HEK293 (cell line): ENCODE data around the gene MRPL18.

Source experiments
- CTCF ChIA-PET: fragments of 350-600 bp; formaldehyde crosslinking; extraction: SDS; loops from one replicate; lab custom pipeline; 2021; ENCODE audit warnings: antibody characterized with exemption; lab: Yijun Ruan, JAX
- POLR2A ChIA-PET: fragments of 300-600 bp; formaldehyde crosslinking; extraction: SDS; loops from one replicate; lab custom pipeline; 2020; ENCODE audit warnings: antibody characterized with exemption, inconsistent platforms; lab: Yijun Ruan, JAX
- H3K27ac ChIP-seq: fragments of 200-500 bp; sonication (Bioruptor generic); 2 replicates; pipeline ENCODE4 v1.5.1; 2014; ENCODE audit warnings: low read depth, low read length, control low read depth, inconsistent platforms; ENCODE audit errors: extremely low read depth
- H3K36me3 ChIP-seq, 2 experiments: fragments of 200-500 bp in 1 of 2; sonication (Bioruptor generic) in 1 of 2; 1 replicate in 1 of 2; 2 replicates in 1 of 2; pipeline ENCODE4 v1.5.1; 2014 to 2017; ENCODE audit warnings: inconsistent platforms in 2 of 2, low read length in 2 of 2; ENCODE audit not compliant: control insufficient read depth in 2 of 2, insufficient read depth in 1 of 2
- H3K4me1 ChIP-seq: fragments of 200-500 bp; sonication (Bioruptor generic); 2 replicates; pipeline ENCODE4 v1.5.1; 2014; ENCODE audit warnings: mild to moderate bottlenecking, low read length, inconsistent platforms; ENCODE audit not compliant: control insufficient read depth, insufficient read depth
- H3K4me3 ChIP-seq: 2 replicates; pipeline ENCODE4 v1.5.1; 2011; ENCODE audit warnings: low read depth, mild to moderate bottlenecking, control low read depth, low read length, moderate library complexity
- H3K9me3 ChIP-seq: fragments of 200-500 bp; sonication (Bioruptor generic); 2 replicates; pipeline ENCODE4 v1.5.1; 2014; ENCODE audit warnings: low read depth, low read length, inconsistent platforms; ENCODE audit not compliant: control insufficient read depth, insufficient read depth
- FEZF1 ChIP-seq: fragments of 450-650 bp; formaldehyde crosslinking; IDR thresholded peaks from 2 replicates; pipeline ENCODE4 v1.5.1; 2016; ENCODE audit warnings: missing biosample characterization, missing genetic modification characterization
- GFI1B ChIP-seq: fragments of 450-650 bp; formaldehyde crosslinking; IDR thresholded peaks from 2 replicates; pipeline ENCODE4 v1.5.1; 2016; ENCODE audit warnings: missing biosample characterization, missing genetic modification characterization
- GLI2 ChIP-seq: fragments of 450-650 bp; formaldehyde crosslinking; IDR thresholded peaks from 2 replicates; pipeline ENCODE4; 2017; ENCODE audit warnings: missing biosample characterization, missing genetic modification characterization, low read depth, borderline replicate concordance
- GLIS1 ChIP-seq: fragments of 450-650 bp; formaldehyde crosslinking; IDR thresholded peaks from 2 replicates; pipeline ENCODE4 v1.5.1; 2016; ENCODE audit warnings: missing biosample characterization, missing genetic modification characterization
- HOXA7 ChIP-seq: sonication (generic); formaldehyde crosslinking; IDR thresholded peaks from 2 replicates; pipeline ENCODE4 v1.8.1; 2022; ENCODE audit warnings: missing genetic modification reagents, borderline replicate concordance
- HOXD13 ChIP-seq: sonication (generic); formaldehyde crosslinking; IDR thresholded peaks from 2 replicates; pipeline ENCODE4 v1.8.0; 2022; ENCODE audit warnings: missing genetic modification reagents, borderline replicate concordance
- SCRT1 ChIP-seq: fragments of 450-650 bp; formaldehyde crosslinking; IDR thresholded peaks from 2 replicates; pipeline ENCODE4 v1.5.1; 2016; ENCODE audit warnings: missing biosample characterization, missing genetic modification characterization, borderline replicate concordance
- ZBTB20 ChIP-seq: fragments of 450-650 bp; formaldehyde crosslinking; IDR thresholded peaks from 2 replicates; pipeline ENCODE4 v1.5.1; 2016; ENCODE audit warnings: missing biosample characterization, missing genetic modification characterization
- ZBTB21 ChIP-seq: fragments of 450-650 bp; formaldehyde crosslinking; IDR thresholded peaks from 2 replicates; pipeline ENCODE4 v1.5.1; 2017; ENCODE audit warnings: missing biosample characterization, missing genetic modification characterization
- ZBTB7A ChIP-seq: fragments of 450-650 bp; formaldehyde crosslinking; IDR thresholded peaks from 2 replicates; pipeline ENCODE4 v1.5.1; 2016; ENCODE audit warnings: low read depth, missing biosample characterization, missing genetic modification characterization
- ZFP3 ChIP-seq: fragments of 450-650 bp; formaldehyde crosslinking; IDR thresholded peaks from 2 replicates; pipeline ENCODE4 v1.5.1; 2016; ENCODE audit warnings: low read depth, missing biosample characterization, missing genetic modification characterization
- ZNF221 ChIP-seq: fragments of 450-650 bp; formaldehyde crosslinking; IDR thresholded peaks from 2 replicates; pipeline ENCODE4 v1.5.1; 2017; ENCODE audit warnings: missing biosample characterization, missing genetic modification characterization, borderline replicate concordance
- ZNF23 ChIP-seq: fragments of 450-650 bp; formaldehyde crosslinking; IDR thresholded peaks from 2 replicates; pipeline ENCODE4 v1.5.1; 2016; ENCODE audit warnings: missing biosample characterization, missing genetic modification characterization, borderline replicate concordance
- ZNF24 ChIP-seq: fragments of 450-650 bp; formaldehyde crosslinking; IDR thresholded peaks from 2 replicates; pipeline ENCODE4 v1.5.1; 2016; ENCODE audit warnings: missing biosample characterization, missing genetic modification characterization
- ZNF394 ChIP-seq: fragments of 450-650 bp; formaldehyde crosslinking; IDR thresholded peaks from 2 replicates; pipeline ENCODE4 v1.5.1; 2016; ENCODE audit warnings: missing biosample characterization, missing genetic modification characterization, mild to moderate bottlenecking, moderate library complexity, borderline replicate concordance
- ZNF416 ChIP-seq: fragments of 450-650 bp; formaldehyde crosslinking; IDR thresholded peaks from 2 replicates; pipeline ENCODE4 v1.5.1; 2016; ENCODE audit warnings: missing biosample characterization, missing genetic modification characterization
- ZNF549 ChIP-seq: fragments of 450-650 bp; IDR thresholded peaks from 2 replicates; pipeline ENCODE4 v1.5.1; 2018; ENCODE audit warnings: missing biosample characterization, missing genetic modification characterization, mild to moderate bottlenecking, inconsistent platforms, moderate library complexity
- ZNF558 ChIP-seq: fragments of 450-650 bp; formaldehyde crosslinking; IDR thresholded peaks from 2 replicates; pipeline ENCODE4 v1.5.1; 2016; ENCODE audit warnings: missing biosample characterization, missing genetic modification characterization
- ZNF585B ChIP-seq: fragments of 450-650 bp; formaldehyde crosslinking; IDR thresholded peaks from 2 replicates; pipeline ENCODE4 v1.5.1; 2016; ENCODE audit warnings: missing biosample characterization, missing genetic modification characterization
- ZNF654 ChIP-seq: fragments of 450-650 bp; formaldehyde crosslinking; IDR thresholded peaks from 2 replicates; pipeline ENCODE4 v1.5.1; 2016; ENCODE audit warnings: low read depth, missing biosample characterization, missing genetic modification characterization
- ZNF660 ChIP-seq: fragments of 450-650 bp; IDR thresholded peaks from 2 replicates; pipeline ENCODE4 v1.5.1; 2018; ENCODE audit warnings: missing biosample characterization, mild to moderate bottlenecking, missing genetic modification characterization
- ZNF701 ChIP-seq: fragments of 450-650 bp; formaldehyde crosslinking; IDR thresholded peaks from 2 replicates; pipeline ENCODE4 v1.5.1; 2016; ENCODE audit warnings: missing biosample characterization, missing genetic modification characterization
- ZNF768 ChIP-seq: fragments of 450-650 bp; formaldehyde crosslinking; IDR thresholded peaks from 2 replicates; pipeline ENCODE4 v1.5.1; 2018; ENCODE audit warnings: missing biosample characterization, mild to moderate bottlenecking, missing genetic modification characterization
- ZNF791 ChIP-seq: fragments of 450-650 bp; formaldehyde crosslinking; IDR thresholded peaks from 2 replicates; pipeline ENCODE4 v1.5.1; 2016; ENCODE audit warnings: missing biosample characterization, missing genetic modification characterization
- ZNF830 ChIP-seq: fragments of 450-650 bp; IDR thresholded peaks from 2 replicates; pipeline ENCODE4 v1.5.0; 2018; ENCODE audit warnings: missing biosample characterization, missing genetic modification characterization, low read depth, mild to moderate bottlenecking, moderate library complexity
- TF ChIP-seq, protein P1 (sequence below): fragments of 450-650 bp; formaldehyde crosslinking; IDR thresholded peaks from 2 replicates; pipeline ENCODE4 v1.5.1; 2016; ENCODE audit warnings: missing biosample characterization, missing genetic modification characterization
- TF ChIP-seq, protein P2 (sequence below): fragments of 450-650 bp; formaldehyde crosslinking; conservative IDR thresholded peaks from 2 replicates; pipeline ENCODE4 v1.5.1; 2016; ENCODE audit warnings: low read depth, missing biosample characterization, missing genetic modification characterization
- TF ChIP-seq, protein P3 (sequence below): fragments of 450-650 bp; IDR thresholded peaks from 2 replicates; pipeline ENCODE4 v1.5.1; 2018; ENCODE audit warnings: missing biosample characterization, mild to moderate bottlenecking, missing genetic modification characterization
- TF ChIP-seq, protein P4 (sequence below): fragments of 450-650 bp; formaldehyde crosslinking; IDR thresholded peaks from 2 replicates; pipeline ENCODE4 v1.5.1; 2017; ENCODE audit warnings: missing biosample characterization, missing genetic modification characterization

The MRPL18 gene

DNA sequence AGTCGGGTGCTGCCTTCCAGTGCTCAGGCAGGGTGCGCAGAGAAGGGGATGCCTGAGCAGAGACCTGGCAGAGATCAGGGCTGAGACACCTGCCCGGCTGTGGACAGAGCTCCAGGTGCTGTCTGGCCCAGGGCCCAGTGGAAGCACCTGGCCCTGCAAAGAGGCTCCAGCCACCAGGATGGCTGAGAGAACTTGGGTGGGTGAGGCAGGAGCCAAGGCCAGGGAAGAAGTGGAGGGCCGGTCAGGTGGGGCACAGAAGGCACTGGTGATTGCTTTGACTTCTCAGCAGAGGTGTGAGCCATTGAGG is 41.1 kb downstream of the MRPL18 start:
- no peak overlapping the region for H3K27ac ChIP-seq
- TF ChIP-seq ZBTB7A (tag by site-specific recombination) = no peak
- TF ChIP-seq, protein P1, sequence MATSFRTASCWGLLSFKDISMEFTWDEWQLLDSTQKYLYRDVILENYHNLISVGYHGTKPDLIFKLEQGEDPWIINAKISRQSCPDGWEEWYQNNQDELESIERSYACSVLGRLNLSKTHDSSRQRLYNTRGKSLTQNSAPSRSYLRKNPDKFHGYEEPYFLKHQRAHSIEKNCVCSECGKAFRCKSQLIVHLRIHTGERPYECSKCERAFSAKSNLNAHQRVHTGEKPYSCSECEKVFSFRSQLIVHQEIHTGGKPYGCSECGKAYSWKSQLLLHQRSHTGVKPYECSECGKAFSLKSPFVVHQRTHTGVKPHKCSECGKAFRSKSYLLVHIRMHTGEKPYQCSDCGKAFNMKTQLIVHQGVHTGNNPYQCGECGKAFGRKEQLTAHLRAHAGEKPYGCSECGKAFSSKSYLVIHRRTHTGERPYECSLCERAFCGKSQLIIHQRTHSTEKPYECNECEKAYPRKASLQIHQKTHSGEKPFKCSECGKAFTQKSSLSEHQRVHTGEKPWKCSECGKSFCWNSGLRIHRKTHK (tag by site-specific recombination) = no peak
- TF ChIP-seq ZBTB21 (tag by site-specific recombination) = no peak
- TF ChIP-seq, protein P2, sequence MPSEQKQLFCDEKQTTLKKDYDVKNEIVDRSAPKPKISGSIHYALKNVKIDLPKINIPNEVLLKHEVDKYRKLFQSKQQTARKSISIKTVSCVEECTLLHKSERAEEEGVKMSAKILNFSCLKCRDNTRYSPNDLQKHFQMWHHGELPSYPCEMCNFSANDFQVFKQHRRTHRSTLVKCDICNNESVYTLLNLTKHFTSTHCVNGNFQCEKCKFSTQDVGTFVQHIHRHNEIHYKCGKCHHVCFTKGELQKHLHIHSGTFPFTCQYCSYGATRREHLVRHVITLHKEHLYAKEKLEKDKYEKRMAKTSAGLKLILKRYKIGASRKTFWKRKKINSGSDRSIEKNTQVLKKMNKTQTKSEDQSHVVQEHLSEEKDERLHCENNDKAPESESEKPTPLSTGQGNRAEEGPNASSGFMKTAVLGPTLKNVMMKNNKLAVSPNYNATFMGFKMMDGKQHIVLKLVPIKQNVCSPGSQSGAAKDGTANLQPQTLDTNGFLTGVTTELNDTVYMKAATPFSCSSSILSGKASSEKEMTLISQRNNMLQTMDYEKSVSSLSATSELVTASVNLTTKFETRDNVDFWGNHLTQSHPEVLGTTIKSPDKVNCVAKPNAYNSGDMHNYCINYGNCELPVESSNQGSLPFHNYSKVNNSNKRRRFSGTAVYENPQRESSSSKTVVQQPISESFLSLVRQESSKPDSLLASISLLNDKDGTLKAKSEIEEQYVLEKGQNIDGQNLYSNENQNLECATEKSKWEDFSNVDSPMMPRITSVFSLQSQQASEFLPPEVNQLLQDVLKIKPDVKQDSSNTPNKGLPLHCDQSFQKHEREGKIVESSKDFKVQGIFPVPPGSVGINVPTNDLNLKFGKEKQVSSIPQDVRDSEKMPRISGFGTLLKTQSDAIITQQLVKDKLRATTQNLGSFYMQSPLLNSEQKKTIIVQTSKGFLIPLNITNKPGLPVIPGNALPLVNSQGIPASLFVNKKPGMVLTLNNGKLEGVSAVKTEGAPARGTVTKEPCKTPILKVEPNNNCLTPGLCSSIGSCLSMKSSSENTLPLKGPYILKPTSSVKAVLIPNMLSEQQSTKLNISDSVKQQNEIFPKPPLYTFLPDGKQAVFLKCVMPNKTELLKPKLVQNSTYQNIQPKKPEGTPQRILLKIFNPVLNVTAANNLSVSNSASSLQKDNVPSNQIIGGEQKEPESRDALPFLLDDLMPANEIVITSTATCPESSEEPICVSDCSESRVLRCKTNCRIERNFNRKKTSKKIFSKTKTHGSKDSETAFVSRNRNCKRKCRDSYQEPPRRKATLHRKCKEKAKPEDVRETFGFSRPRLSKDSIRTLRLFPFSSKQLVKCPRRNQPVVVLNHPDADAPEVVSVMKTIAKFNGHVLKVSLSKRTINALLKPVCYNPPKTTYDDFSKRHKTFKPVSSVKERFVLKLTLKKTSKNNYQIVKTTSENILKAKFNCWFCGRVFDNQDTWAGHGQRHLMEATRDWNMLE (tag by site-specific recombination) = no peak
- no peak for TF ChIP-seq ZNF416 (tag by site-specific recombination)
- TF ChIP-seq SCRT1 (tag by site-specific recombination) = no peak
- no peak for TF ChIP-seq ZNF394 (tag by site-specific recombination)
- TF ChIP-seq, protein P3, sequence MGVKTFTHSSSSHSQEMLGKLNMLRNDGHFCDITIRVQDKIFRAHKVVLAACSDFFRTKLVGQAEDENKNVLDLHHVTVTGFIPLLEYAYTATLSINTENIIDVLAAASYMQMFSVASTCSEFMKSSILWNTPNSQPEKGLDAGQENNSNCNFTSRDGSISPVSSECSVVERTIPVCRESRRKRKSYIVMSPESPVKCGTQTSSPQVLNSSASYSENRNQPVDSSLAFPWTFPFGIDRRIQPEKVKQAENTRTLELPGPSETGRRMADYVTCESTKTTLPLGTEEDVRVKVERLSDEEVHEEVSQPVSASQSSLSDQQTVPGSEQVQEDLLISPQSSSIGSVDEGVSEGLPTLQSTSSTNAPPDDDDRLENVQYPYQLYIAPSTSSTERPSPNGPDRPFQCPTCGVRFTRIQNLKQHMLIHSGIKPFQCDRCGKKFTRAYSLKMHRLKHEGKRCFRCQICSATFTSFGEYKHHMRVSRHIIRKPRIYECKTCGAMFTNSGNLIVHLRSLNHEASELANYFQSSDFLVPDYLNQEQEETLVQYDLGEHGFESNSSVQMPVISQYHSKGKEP = no peak
- TF ChIP-seq ZNF701 (tag by site-specific recombination) = no peak
- no peak for TF ChIP-seq ZNF549
- no peak for TF ChIP-seq ZNF768
- no peak for TF ChIP-seq GLIS1 (tag by site-specific recombination)
- no peak for TF ChIP-seq ZNF654 (tag by site-specific recombination)
- no peak for TF ChIP-seq ZBTB20 (tag by site-specific recombination)
- no peak for TF ChIP-seq ZNF585B (tag by site-specific recombination)
- no peak for TF ChIP-seq ZNF24
- no peak for TF ChIP-seq ZNF830 (tag by site-specific recombination)
- no peak for TF ChIP-seq GLI2 (tag by site-specific recombination)
- H3K4me1 ChIP-seq = no peaks in the 10 kb centered on the region
- no peak overlapping the region for H3K4me3 ChIP-seq
- ChIA-PET CTCF (no interaction called here), POLR2A (no interaction called here)
- H3K36me3 ChIP-seq = no peaks in the 10 kb centered on the region
- no peaks in the 10 kb centered on the region for H3K9me3 ChIP-seq

DNA sequence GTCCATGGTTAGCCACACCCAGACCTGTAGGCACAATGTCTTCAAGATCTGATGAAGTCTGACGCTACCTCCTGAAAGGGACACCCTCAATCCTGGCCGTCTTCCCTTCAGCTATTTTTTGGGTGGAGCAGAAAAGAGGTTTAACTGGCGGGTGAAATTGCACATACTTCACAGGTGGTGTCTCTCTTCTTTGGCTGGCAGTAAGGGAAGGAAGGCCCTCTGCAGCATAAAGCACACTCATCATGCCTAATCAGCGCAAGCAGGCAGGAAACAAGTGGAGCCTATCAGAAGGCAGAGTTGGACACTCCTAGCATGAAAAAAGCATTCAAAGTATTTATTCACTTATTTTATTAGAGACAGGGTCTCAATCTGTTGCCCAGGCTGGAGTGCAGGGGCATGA is 42.7 kb downstream of the MRPL18 start:
- CTCF ChIA-PET = interaction anchor here (1.1 to 1.2 kb wide), 2 partner anchors 10 to 16 kb away, joined by 3 to 5 read pairs; no protein-coding TSS in a partner anchor
- Histone ChIP-seq H3K36me3 (no peaks in the 10 kb centered on the region), H3K4me1 (no peaks in the 10 kb centered on the region), H3K4me3 (no peak overlapping the region), H3K9me3 (no peaks in the 10 kb centered on the region), H3K27ac (no peak overlapping the region)
- POLR2A ChIA-PET = interaction anchor here (0.6 to 1.1 kb wide), 2 partner anchors 106 to 199 kb away, joined by 4 read pairs; partner anchors contain the start of gene WTAP
- TF ChIP-seq FEZF1 (tag by site-specific recombination) (no peak), ZNF558 (tag by site-specific recombination) (no peak), ZNF23 (tag by site-specific recombination) (no peak), ZNF791 (tag by site-specific recombination) (no peak), GFI1B (tag by site-specific recombination) (no peak), ZNF660 (no peak), ZNF221 (tag by site-specific recombination) (no peak), ZFP3 (tag by site-specific recombination) (no peak), HOXD13 (CRISPR knock-in tag) (no peak), HOXA7 (CRISPR knock-in tag) (no peak)
- TF ChIP-seq, protein P4, sequence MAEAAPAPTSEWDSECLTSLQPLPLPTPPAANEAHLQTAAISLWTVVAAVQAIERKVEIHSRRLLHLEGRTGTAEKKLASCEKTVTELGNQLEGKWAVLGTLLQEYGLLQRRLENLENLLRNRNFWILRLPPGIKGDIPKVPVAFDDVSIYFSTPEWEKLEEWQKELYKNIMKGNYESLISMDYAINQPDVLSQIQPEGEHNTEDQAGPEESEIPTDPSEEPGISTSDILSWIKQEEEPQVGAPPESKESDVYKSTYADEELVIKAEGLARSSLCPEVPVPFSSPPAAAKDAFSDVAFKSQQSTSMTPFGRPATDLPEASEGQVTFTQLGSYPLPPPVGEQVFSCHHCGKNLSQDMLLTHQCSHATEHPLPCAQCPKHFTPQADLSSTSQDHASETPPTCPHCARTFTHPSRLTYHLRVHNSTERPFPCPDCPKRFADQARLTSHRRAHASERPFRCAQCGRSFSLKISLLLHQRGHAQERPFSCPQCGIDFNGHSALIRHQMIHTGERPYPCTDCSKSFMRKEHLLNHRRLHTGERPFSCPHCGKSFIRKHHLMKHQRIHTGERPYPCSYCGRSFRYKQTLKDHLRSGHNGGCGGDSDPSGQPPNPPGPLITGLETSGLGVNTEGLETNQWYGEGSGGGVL (tag by site-specific recombination) = no peak
